NT2/D1 (cell line): Measurements from ENCODE around the gene HSPB8.

ENCODE experiments used
- SUZ12 ChIP-seq: IDR thresholded peaks from 2 replicates; pipeline ENCODE4 v1.6.1; 2011; ENCODE audit not compliant: insufficient read length, insufficient read depth; ENCODE audit errors: extremely low read depth
- ZNF274 ChIP-seq: IDR thresholded peaks from 2 replicates; pipeline ENCODE4 v1.6.1; 2011; ENCODE audit warnings: mild to moderate bottlenecking, low read depth, low read length

- TF ChIP-seq SUZ12: no peak
- TF ChIP-seq ZNF274: no peak
Observed at GRCh38 chr12:119134284-119135072, 44.3 kb upstream of the HSPB8 start.
